GM10248 (cell line): ENCODE measurements around the gene ASS1.
A peak's percentile ranks its signal among the peaks of the same experiment; 100 is the strongest.
"Not testable (repeated sequence)": the region's sequence is repeated elsewhere in the genome, so short reads cannot be mapped to it uniquely, and the experiment has no call there.

Experiments
- CTCF ChIA-PET: fragments of 300-600 bp; sonication (Branson Sonifier 250); formaldehyde crosslinking; extraction: SDS; loops from one replicate; lab custom pipeline; 2021; ENCODE audit warnings: antibody characterized with exemption; lab: Yijun Ruan, JAX
- POLR2A ChIA-PET: fragments of 350-650 bp; sonication (Branson Sonifier 250); formaldehyde crosslinking; extraction: SDS; loops from one replicate; lab custom pipeline; 2020; ENCODE audit warnings: antibody characterized with exemption; lab: Yijun Ruan, JAX
- DNase-seq: peaks from one replicate; pipeline ENCODE4 v3.0.0; 2012; ENCODE audit errors: extremely low spot score
- TF ChIP-seq, protein P1 (sequence below): IDR thresholded peaks from 2 replicates; pipeline ENCODE4 v1.5.1; 2012; ENCODE audit warnings: mild to moderate bottlenecking, low read depth; ENCODE audit errors: extremely low read depth, missing control alignments, control extremely low read depth

Gene ASS1

DNA sequence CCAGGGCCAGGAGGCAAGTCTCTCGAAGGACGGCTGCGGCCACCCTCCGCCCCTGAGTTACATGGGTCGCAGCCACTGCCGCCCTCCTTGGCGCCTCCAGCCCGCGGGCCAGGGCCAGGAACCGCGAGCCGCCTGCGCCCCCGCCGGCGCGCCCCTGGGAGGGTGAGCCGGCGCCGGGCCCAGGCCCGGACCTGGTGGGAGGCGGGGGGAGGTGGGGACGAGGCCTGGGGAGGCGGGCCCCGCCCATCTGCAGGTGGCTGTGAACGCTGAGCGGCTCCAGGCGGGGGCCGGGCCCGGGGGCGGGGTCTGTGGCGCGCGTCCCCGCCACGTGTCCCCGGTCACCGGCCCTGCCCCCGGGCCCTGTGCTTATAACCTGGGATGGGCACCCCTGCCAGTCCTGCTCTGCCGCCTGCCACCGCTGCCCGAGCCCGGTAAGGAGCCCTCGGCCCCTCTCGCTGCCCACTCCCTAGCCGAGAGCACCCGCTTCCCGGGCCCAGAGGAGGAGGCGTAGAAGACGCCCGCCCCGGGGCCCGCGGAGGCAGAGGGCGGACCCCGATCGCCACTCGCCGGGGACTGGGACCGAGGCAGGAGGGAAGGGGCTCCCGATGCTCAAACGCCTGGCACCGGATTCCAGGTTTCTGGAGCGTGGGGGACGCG lies at the start of gene ASS1:
ASS1 (plus strand) TSS at position 397 of the 657 bp plus-strand sequence. CDS start 7,268 bp downstream, outside the sequence.
- ChIA-PET POLR2A (no interaction called here), CTCF (no interaction called here)
- DNase-seq: peak; percentile 69
- TF ChIP-seq, protein P1, sequence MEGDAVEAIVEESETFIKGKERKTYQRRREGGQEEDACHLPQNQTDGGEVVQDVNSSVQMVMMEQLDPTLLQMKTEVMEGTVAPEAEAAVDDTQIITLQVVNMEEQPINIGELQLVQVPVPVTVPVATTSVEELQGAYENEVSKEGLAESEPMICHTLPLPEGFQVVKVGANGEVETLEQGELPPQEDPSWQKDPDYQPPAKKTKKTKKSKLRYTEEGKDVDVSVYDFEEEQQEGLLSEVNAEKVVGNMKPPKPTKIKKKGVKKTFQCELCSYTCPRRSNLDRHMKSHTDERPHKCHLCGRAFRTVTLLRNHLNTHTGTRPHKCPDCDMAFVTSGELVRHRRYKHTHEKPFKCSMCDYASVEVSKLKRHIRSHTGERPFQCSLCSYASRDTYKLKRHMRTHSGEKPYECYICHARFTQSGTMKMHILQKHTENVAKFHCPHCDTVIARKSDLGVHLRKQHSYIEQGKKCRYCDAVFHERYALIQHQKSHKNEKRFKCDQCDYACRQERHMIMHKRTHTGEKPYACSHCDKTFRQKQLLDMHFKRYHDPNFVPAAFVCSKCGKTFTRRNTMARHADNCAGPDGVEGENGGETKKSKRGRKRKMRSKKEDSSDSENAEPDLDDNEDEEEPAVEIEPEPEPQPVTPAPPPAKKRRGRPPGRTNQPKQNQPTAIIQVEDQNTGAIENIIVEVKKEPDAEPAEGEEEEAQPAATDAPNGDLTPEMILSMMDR: no peak

DNA sequence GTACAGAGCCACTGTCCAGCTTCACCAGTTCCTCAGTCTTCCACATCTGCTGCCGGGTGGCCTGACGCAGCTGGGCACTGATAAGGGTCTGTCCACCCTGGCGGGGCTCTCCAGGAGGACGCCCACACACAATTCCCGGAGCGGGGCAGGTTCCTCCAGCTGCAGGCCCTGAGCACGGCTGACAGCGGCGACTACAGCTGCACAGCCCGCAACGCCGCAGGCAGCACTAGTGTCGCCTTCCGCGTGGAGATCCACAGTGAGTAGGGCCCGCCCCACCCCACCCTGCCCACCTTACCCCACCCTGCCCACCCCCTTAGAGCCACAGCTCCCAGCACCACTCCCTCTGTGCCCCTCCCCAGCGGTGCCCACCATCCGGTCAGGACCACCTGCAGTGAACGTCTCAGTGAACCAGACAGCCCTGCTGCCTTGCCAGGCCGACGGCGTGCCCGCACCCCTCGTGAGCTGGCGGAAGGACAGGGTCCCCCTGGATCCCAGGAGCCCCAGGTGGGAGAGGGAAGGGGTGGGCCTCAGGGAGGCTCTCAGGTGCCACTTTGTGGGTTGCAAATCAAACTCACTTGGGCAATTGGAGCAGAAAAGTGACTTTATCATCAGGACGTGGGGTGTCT lies 48.8 kb upstream of the ASS1 start:
- TF ChIP-seq, protein P1: no peak
- POLR2A ChIA-PET: interaction anchor here (0.5 kb wide), 1 partner anchor 1731 kb away, joined by 7 read pairs; no protein-coding TSS in a partner anchor
- no peak for DNase-seq
- CTCF ChIA-PET: no interaction called here

DNA sequence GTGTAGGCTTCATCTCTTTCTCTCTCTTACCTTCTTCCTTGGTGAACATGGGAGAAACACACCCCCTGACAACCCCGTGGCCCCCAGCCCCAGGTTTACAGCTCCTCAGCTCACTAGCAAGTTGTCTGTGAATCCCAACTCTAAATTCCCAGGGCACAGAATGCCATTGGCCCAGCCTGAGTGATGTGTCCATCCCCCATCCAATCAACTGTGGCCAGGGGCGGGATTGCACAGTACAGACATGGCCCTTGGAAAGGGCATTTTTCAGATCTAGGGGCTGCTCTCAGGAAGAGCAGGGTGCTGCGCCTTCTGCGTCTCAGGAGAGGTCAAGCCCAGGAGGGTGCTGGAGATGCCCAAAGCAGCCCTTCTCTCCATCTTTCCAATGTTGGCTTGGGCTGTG lies 48.2 kb upstream of the ASS1 start:
- ChIA-PET CTCF (no interaction called here), POLR2A (interaction anchor here (0.5 kb wide), 1 partner anchor 1730 kb away, joined by 7 read pairs; no protein-coding TSS in a partner anchor)
- DNase-seq: no peak
- TF ChIP-seq, protein P1: no peak

DNA sequence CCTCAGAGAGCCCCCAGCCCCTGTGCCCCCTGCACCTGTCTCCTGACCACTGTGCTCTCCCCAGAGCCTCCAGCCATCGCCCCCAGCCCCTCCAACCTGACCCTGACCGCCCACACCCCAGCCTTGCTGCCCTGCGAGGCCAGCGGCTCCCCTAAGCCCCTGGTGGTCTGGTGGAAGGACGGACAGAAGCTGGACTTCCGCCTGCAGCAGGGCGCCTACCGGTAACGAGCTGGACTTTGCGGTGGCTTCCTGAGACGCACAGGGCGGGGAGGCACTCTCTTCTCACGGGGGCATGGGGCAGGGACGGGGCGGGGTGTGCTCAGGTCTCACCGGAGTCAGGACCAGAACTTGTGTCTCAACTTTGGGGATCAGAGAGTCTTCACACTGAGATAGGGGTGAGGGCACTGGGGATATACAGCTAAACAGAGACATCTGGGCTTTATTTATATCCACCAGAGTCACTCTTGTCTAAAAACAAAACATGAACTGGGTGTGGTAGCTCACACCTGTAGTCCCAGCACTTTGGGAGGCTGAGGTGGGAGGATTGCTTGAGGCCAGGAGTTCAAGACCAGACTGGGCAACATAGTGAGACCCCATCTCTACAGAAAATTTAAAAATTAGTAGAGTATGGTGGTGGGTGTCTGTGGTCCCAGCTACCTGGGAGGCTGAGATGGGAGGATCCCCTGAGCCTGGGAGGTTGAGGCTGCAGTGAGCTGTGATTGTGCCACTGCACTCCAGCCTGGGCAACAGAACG lies 46.1 kb upstream of the ASS1 start:
- ChIA-PET POLR2A (no interaction called here), CTCF (no interaction called here)
- TF ChIP-seq, protein P1: no peak
- DNase-seq: no peak

DNA sequence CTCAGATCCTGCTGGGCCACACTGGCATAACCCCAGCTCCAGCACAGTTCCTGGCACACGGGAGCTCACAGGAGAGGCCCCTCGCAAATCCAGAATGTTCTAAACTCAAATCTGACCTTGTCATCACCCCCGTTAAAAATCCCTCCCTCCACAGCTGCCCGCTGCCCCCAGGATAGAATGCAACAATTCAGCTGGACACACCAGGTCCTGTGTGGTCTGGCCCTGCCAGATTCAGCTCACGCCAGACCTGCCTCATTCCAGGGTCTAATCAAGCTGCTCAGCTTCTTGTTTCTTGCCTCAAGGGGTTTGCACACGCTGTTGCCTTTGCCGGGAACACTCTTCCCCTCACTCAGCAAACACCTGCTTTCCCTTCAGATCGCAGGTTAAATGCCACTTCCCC lies 45.0 kb upstream of the ASS1 start:
- ChIA-PET POLR2A (interaction anchor here (0.6 kb wide), 1 partner anchor 869 kb away, joined by 3 read pairs; no protein-coding TSS in a partner anchor), CTCF (no interaction called here)
- no peak for DNase-seq
- TF ChIP-seq, protein P1: no peak

DNA sequence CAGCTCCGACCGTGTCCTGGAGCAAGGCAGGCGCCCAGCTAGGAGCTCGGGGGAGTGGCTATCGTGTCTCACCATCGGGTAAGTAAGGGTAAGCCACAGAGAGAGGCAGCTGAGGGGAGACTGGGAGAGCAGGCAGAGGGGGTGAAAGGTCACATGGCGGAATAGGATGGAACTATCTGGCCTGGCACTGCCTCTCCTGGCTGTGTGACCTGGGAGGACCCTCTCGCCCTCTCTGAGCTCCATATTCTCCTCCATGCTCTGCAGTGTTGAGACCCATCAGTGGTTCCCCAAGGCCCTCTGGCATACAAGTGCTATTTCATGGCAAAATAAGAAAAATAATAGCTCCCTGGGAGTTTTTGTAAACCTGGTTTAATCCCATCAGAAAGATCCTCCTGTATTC lies 43.9 kb upstream of the ASS1 start:
- ChIA-PET CTCF (interaction anchor here (1.1 kb wide), 1 partner anchor 8 kb away, joined by 3 read pairs; no protein-coding TSS in a partner anchor), POLR2A (no interaction called here)
- TF ChIP-seq, protein P1: no peak
- no peak for DNase-seq

DNA sequence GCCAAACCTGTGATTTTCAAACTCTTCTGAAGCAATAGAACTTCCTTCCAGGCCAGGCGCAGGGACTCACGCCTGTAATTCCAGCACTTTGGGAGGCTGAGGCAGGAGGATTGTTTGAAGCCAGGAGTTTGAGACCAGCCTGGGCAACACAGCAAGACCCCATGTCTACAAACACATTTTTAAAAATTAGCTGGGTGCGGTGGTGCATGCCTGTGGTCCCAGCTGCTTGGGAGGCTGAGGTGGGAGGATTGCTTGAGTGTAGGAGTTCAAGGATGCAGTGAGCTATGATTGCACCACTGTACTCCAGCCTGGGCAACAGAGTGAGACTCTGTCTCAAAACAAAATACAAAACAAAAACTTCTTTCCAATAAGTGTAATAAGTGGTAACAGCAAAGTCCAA lies 43.0 kb upstream of the ASS1 start:
- POLR2A ChIA-PET, DNase-seq: not testable (repeated sequence)
- CTCF ChIA-PET: interaction anchor here (1.1 kb wide), 1 partner anchor 9 kb away, joined by 3 read pairs; no protein-coding TSS in a partner anchor
